CD14-positive monocyte (primary cell): Measurements from ENCODE around the gene TUBA4A. TPM values are rescaled to one million over a fixed set of nuclear protein-coding genes. Genes with fewer than 3 reads are reported as not detected.
A peak's percentile ranks its signal among the peaks of the same experiment; 100 is the strongest.

Experiments used
- DNase-seq, 3 donors: peaks; one replicate each; pipeline ENCODE4 v3.0.0-alpha.2; 2011 to 2022
- H2AFZ ChIP-seq: 2 replicates; pipeline ENCODE4 v1.6.0; 2012; ENCODE audit warnings: mild to moderate bottlenecking, low read depth, low read length, inconsistent platforms; ENCODE audit not compliant: insufficient read depth, poor library complexity, severe bottlenecking
- H3K27ac ChIP-seq, 2 donors: 1 replicate in 1 of 2; 2 replicates in 1 of 2; pipeline ENCODE4 v1.5.1; 2012 to 2013; ENCODE audit warnings: low read length in 2 of 2, control low read depth in 1 of 2, inconsistent platforms in 1 of 2, low read depth in 1 of 2, mild to moderate bottlenecking in 1 of 2
- H3K27me3 ChIP-seq, 2 donors: one replicate each; pipeline versions ENCODE4 v1.6.0 to v1.6.1; 2011 to 2013; ENCODE audit warnings: low read length in 2 of 2; ENCODE audit not compliant: control insufficient read depth in 2 of 2, insufficient read depth in 2 of 2
- H3K36me3 ChIP-seq, 2 donors: replicated peaks in 1 of 2; 1 replicate in 1 of 2; 2 replicates in 1 of 2; pipeline versions ENCODE4 v1.5.1 to v1.6.1; 2012 to 2013; ENCODE audit warnings: low read length in 2 of 2, control low read depth in 1 of 2, inconsistent platforms in 1 of 2, mild to moderate bottlenecking in 1 of 2; ENCODE audit not compliant: insufficient read depth in 2 of 2, control insufficient read depth in 1 of 2
- H3K4me1 ChIP-seq, 2 donors: 1 replicate in 1 of 2; 2 replicates in 1 of 2; pipeline versions ENCODE4 v1.5.1 to v1.6.1; 2012 to 2013; ENCODE audit warnings: low read length in 2 of 2, control low read depth in 1 of 2, inconsistent platforms in 1 of 2, mild to moderate bottlenecking in 1 of 2, moderate library complexity in 1 of 2; ENCODE audit not compliant: insufficient read depth in 2 of 2, control insufficient read depth in 1 of 2
- H3K4me2 ChIP-seq: replicated peaks from 2 replicates; pipeline ENCODE3; 2012; ENCODE audit warnings: low read length, moderate library complexity, mild to moderate bottlenecking; ENCODE audit not compliant: poor library complexity, severe bottlenecking; ENCODE audit errors: extremely low read depth
- H3K4me3 ChIP-seq, 3 experiments: fragments of 200-600 bp in 1 of 3; sonication (generic) in 1 of 3; replicated peaks in 1 of 3; 1 replicate in 2 of 3; 2 replicates in 1 of 3; pipeline ENCODE4 v1.5.1; 2011 to 2013; ENCODE audit warnings: low read length in 3 of 3, mild to moderate bottlenecking in 3 of 3, control low read depth in 2 of 3, low read depth in 2 of 3, inconsistent platforms in 1 of 3, moderate library complexity in 1 of 3
- H3K79me2 ChIP-seq: 2 replicates; pipeline ENCODE4 v1.6.0; 2012; ENCODE audit warnings: mild to moderate bottlenecking, control low read depth, inconsistent platforms, low read length, moderate library complexity; ENCODE audit not compliant: insufficient read depth
- H3K9ac ChIP-seq: 2 replicates; pipeline ENCODE4 v1.6.0; 2017; ENCODE audit warnings: low read length, mild to moderate bottlenecking; ENCODE audit not compliant: insufficient read depth, poor library complexity, severe bottlenecking
- H3K9me3 ChIP-seq, 2 donors: replicated peaks in 1 of 2; 1 replicate in 1 of 2; 2 replicates in 1 of 2; pipeline versions ENCODE4 v1.5.1 to v1.6.1; 2012 to 2013; ENCODE audit warnings: low read length in 2 of 2, control low read depth in 1 of 2; ENCODE audit not compliant: control insufficient read depth in 1 of 2, insufficient read depth in 1 of 2
- H4K20me1 ChIP-seq: 2 replicates; pipeline ENCODE4 v1.6.0; 2012; ENCODE audit warnings: mild to moderate bottlenecking, low read length, control low read depth, moderate library complexity; ENCODE audit not compliant: insufficient read depth
- H3K27ac Mint-ChIP-seq, 7 donors: one replicate each; pipeline ENCODE4 v1.8.0; 2020; ENCODE audit warnings: mild to moderate bottlenecking in 7 of 7, mixed read lengths in 7 of 7, moderate library complexity in 6 of 7, inconsistent platforms in 2 of 7
- H3K27me3 Mint-ChIP-seq, 3 donors: one replicate each; pipeline ENCODE4 v1.8.0; 2021 to 2022; ENCODE audit warnings: low read depth in 3 of 3, mild to moderate bottlenecking in 3 of 3, mixed read lengths in 3 of 3, moderate library complexity in 3 of 3, inconsistent platforms in 1 of 3
- H3K36me3 Mint-ChIP-seq, 2 donors: one replicate each; pipeline ENCODE4 v1.8.0; 2020; ENCODE audit warnings: mixed read lengths in 2 of 2, inconsistent platforms in 1 of 2, mild to moderate bottlenecking in 1 of 2
- H3K4me1 Mint-ChIP-seq: one replicate; pipeline ENCODE4 v1.8.0; 2020; ENCODE audit warnings: mild to moderate bottlenecking, mixed read lengths
- H3K4me3 Mint-ChIP-seq, 2 donors: one replicate each; pipeline ENCODE4 v1.8.0; 2020; ENCODE audit warnings: mild to moderate bottlenecking in 2 of 2, mixed read lengths in 2 of 2, moderate library complexity in 1 of 2
- H3K9me3 Mint-ChIP-seq, 7 donors: one replicate each; pipeline ENCODE4 v1.8.0; 2020 to 2022; ENCODE audit warnings: mixed read lengths in 7 of 7, mild to moderate bottlenecking in 6 of 7, moderate library complexity in 6 of 7, inconsistent platforms in 2 of 7
- WGBS: methylation state at CpG from one replicate; pipeline ENCODE4 v1.1.5; 2013; ENCODE audit warnings: missing lambda C conversion rate; ENCODE audit not compliant: insufficient coverage; 5-methylcytosine and 5-hydroxymethylcytosine counted together
- intact Hi-C, 2 donors: fragments of 100-400 bp; cut with micrococcal nuclease; formaldehyde crosslinking; loops; one replicate each; pipeline versions ENCODE4 v1.15.0 to v1.15.1; 2023
- polyA plus RNA-seq, 3 donors: library from polyadenylated mRNA; depleted of rRNA in 1 of 3; unstranded in 2 of 3; stranded (reverse) in 1 of 3; fragments of 300-500 nt in 2 of 3; fragments of >200 nt in 1 of 3; fragmentation: Illumina TruSeq in 2 of 3; gene quantifications; 1 replicate in 2 of 3; 2 replicates in 1 of 3; pipeline ENCODE4 v1.2.3, GENCODE V29; 2012 to 2021
- TF ChIP-seq, protein P1 (sequence below): fragments of 200-600 bp; IDR thresholded peaks from one replicate; pipeline ENCODE4 v1.8.0; 2022; ENCODE audit warnings: antibody characterized with exemption, mild to moderate bottlenecking

The TUBA4A gene
- polyA plus RNA-seq, 3 donors, result 72.7 to 452 (median 81.9) TPM

DNA sequence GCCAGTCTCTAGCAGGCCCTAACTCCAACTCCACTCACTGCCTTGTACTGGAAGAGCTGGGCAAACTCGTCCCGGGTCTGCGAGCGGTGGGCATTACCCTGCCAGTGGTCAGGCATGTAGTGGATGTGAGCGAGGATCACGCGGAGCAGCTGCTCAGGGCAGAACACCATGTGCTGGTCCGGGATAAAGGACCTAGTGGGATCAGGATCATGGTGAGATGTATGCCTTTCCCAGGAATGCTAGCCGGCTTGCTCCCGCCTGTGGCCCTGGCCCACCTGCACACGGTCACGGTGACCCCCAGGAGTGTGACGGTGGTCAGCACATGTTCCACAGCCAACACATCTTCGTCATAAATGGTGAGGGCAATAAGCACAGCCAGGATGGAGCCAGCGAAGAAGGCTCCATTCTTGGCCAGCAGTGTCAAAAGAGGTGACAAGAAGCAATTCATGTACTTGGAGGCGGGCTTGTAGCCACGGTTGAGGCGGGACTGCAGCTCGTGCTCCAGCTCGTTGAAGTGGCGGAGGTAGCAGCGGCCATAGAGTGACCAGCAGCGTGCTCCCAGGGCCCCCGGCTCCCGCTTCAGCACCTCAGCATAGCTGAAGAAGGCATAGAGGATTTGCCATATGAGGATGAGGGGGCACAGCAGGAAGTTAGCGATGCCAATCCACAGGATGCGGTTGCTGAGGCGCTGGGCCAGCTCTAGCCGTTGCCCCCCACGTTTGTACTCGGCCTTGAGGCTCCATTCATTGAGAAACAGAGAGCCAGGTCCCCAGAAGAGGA, 29.7 kb downstream of the TUBA4A start:
- Mint-ChIP-seq H3K27ac (peak overlapping the region in 1 of 7 donors; percentile 50), H3K4me3 (peak overlapping the region in 1 of 2 donors; percentile 70), H3K9me3 (peaks cover 0 to 29% (median 11%) of the 10 kb centered on the region in 7 donors), H3K27me3 (peaks cover 51 to 81% (median 56%) of the 10 kb centered on the region in 3 donors), H3K4me1 (peaks cover 54% of the 10 kb centered on the region), H3K36me3 (peaks cover 77 to 84% of the 10 kb centered on the region in 2 donors)
- WGBS, result 91% methylated on average over 26 of the region's 31 CpGs
- peaks cover 20% of the 10 kb centered on the region for H3K79me2 ChIP-seq
- H3K27me3 ChIP-seq, result peaks cover 0 to 61% of the 10 kb centered on the region in 2 donors
- intact Hi-C loops, result no loop called here
- H3K4me2 ChIP-seq, result no peak overlapping the region
- no peak overlapping the region for H3K4me3 ChIP-seq
- H3K27ac ChIP-seq, result no peak overlapping the region
- no peak for DNase-seq
- peaks cover 0 to 5% of the 10 kb centered on the region in 2 donors for H3K9me3 ChIP-seq
- TF ChIP-seq, protein P1, sequence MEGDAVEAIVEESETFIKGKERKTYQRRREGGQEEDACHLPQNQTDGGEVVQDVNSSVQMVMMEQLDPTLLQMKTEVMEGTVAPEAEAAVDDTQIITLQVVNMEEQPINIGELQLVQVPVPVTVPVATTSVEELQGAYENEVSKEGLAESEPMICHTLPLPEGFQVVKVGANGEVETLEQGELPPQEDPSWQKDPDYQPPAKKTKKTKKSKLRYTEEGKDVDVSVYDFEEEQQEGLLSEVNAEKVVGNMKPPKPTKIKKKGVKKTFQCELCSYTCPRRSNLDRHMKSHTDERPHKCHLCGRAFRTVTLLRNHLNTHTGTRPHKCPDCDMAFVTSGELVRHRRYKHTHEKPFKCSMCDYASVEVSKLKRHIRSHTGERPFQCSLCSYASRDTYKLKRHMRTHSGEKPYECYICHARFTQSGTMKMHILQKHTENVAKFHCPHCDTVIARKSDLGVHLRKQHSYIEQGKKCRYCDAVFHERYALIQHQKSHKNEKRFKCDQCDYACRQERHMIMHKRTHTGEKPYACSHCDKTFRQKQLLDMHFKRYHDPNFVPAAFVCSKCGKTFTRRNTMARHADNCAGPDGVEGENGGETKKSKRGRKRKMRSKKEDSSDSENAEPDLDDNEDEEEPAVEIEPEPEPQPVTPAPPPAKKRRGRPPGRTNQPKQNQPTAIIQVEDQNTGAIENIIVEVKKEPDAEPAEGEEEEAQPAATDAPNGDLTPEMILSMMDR, result no peak
- no peak overlapping the region for H3K9ac ChIP-seq
- no peak overlapping the region for H2AFZ ChIP-seq
- peaks cover 95% of the 10 kb centered on the region for H4K20me1 ChIP-seq
- H3K36me3 ChIP-seq, result peaks cover 53 to 70% of the 10 kb centered on the region in 2 donors
- H3K4me1 ChIP-seq, result peaks cover 45 to 49% of the 10 kb centered on the region in 2 donors

- H4K20me1 ChIP-seq, result peaks cover 85% of the 10 kb centered on the region
- peaks cover under 1% of the 10 kb centered on the region for H3K79me2 ChIP-seq
- DNase-seq, result no peak
- H3K4me1 ChIP-seq, result peaks cover 47 to 52% of the 10 kb centered on the region in 2 donors
- Mint-ChIP-seq H3K4me3 (peak overlapping the region in 1 of 2 donors; percentile 71), H3K9me3 (peaks cover 0 to 26% (median 11%) of the 10 kb centered on the region in 7 donors), H3K27ac (no peak overlapping the region), H3K27me3 (peaks cover 43 to 71% (median 47%) of the 10 kb centered on the region in 3 donors), H3K4me1 (peaks cover 52% of the 10 kb centered on the region), H3K36me3 (peaks cover 68 to 75% of the 10 kb centered on the region in 2 donors)
- H2AFZ ChIP-seq, result no peak overlapping the region
- peaks cover 0 to 5% of the 10 kb centered on the region in 2 donors for H3K9me3 ChIP-seq
- WGBS, result 97% methylated on average over 12 of the region's 16 CpGs
- H3K27me3 ChIP-seq, result peaks cover 0 to 53% of the 10 kb centered on the region in 2 donors
- H3K36me3 ChIP-seq, result peaks cover 53 to 66% of the 10 kb centered on the region in 2 donors
- TF ChIP-seq, protein P1, result no peak
- no peak overlapping the region for H3K4me3 ChIP-seq
- intact Hi-C loops, result no loop called here
- H3K4me2 ChIP-seq, result no peak overlapping the region
- H3K27ac ChIP-seq, result no peak overlapping the region
- no peak overlapping the region for H3K9ac ChIP-seq
Measured at GRCh38 chr2:219221957-219222518, 31.7 kb downstream of the TUBA4A start.
